ENCODE results near the gene GATC.
A peak's percentile ranks its signal among the peaks of the same experiment; 100 is the strongest.

Gene GATC

DNA sequence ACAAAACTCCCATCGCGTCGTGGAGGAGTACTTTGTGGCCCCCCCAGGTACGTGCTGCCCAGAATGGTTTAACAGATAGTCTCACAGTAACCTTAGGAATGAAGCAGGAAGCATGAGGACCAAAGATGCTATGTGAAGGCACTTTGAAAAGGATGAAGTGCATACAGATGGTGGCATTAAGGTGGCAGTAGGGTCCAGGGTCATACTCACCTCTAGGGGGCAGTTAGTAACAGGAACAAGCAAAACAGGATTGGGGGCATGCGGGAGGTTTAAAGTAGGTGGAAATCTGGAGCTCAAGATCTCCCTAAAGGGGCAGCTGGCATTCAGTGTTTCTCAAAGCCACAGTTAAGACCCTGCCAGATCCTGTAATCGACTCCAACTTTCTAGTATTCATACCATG lies 10.9 kb downstream of the GATC start:
- peaks cover 91% of the 10 kb centered on the region for H3K36me3 ChIP-seq (ENCODE audit: control insufficient read depth, insufficient read depth, low read length)
- no peak overlapping the region for H3K27ac ChIP-seq (ENCODE audit: low read depth, low read length, severe bottlenecking)
- no peaks in the 10 kb centered on the region for H3K9me3 ChIP-seq (ENCODE audit: control insufficient read depth, low read length)
- H3K4me1 ChIP-seq (ENCODE audit: control insufficient read depth, insufficient read depth, low read length, poor library complexity, severe bottlenecking) = no peaks in the 10 kb centered on the region
- no peak overlapping the region for H3K4me3 ChIP-seq (ENCODE audit: extremely low read depth, insufficient read depth, low read length, poor library complexity, severe bottlenecking)
- WGBS, 2 experiments (ENCODE audit: insufficient coverage in 2 of 2) = 94 to 95% methylated on average over 2 to 5 of the region's 6 CpGs

DNA sequence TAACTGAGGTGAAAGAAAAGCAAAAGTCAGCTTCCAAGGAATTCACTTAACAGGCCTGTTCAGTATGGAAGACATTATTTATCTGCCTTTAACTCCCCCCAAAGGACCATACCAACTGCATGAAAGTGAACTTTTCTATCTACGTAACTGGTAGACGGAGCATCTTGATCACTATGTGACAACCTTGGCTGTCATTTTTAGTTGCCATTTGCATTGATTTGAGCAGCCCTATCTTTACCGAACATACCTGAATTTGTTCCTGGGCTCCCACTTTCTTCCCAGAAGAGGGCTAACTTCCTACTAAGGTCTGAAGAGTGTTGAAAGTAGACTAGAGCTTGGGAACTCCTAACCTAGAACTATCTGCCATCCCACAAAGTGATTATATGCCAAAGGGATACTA lies 13.9 kb downstream of the GATC start:
- H3K4me3 ChIP-seq (ENCODE audit: extremely low read depth, insufficient read depth, low read length, poor library complexity, severe bottlenecking) = no peak overlapping the region
- whole genome bisulfite sequencing, 2 experiments (ENCODE audit: insufficient coverage in 2 of 2) = 92 to 94% methylated on average over 2 to 3 of the region's 3 CpGs
- H3K4me1 ChIP-seq (ENCODE audit: control insufficient read depth, insufficient read depth, low read length, poor library complexity, severe bottlenecking) = no peaks in the 10 kb centered on the region
- peaks cover 99% of the 10 kb centered on the region for H3K36me3 ChIP-seq (ENCODE audit: control insufficient read depth, insufficient read depth, low read length)
- no peak overlapping the region for H3K27ac ChIP-seq (ENCODE audit: low read depth, low read length, severe bottlenecking)
- H3K9me3 ChIP-seq (ENCODE audit: control insufficient read depth, low read length) = no peaks in the 10 kb centered on the region

- Histone ChIP-seq H3K36me3 (ENCODE audit: control insufficient read depth, insufficient read depth, low read length) (peaks cover 99% of the 10 kb centered on the region), H3K4me1 (ENCODE audit: control insufficient read depth, insufficient read depth, low read length, poor library complexity, severe bottlenecking) (peaks cover 5% of the 10 kb centered on the region), H3K9me3 (ENCODE audit: control insufficient read depth, low read length) (no peaks in the 10 kb centered on the region), H3K4me3 (ENCODE audit: extremely low read depth, insufficient read depth, low read length, poor library complexity, severe bottlenecking) (no peak overlapping the region), H3K27ac (ENCODE audit: low read depth, low read length, severe bottlenecking) (no peak overlapping the region)
- WGBS, 2 experiments (ENCODE audit: insufficient coverage in 2 of 2) = 80 to 100% methylated on average over 1 of the region's 3 CpGs
Measured at GRCh38 chr12:120462099-120462640, 15.9 kb downstream of the GATC start.

GRCh38 chr12:120463712-120464111 lies 17.5 kb downstream of the GATC start:
- no peaks in the 10 kb centered on the region for H3K9me3 ChIP-seq (ENCODE audit: control insufficient read depth, low read length)
- peaks cover 5% of the 10 kb centered on the region for H3K4me1 ChIP-seq (ENCODE audit: control insufficient read depth, insufficient read depth, low read length, poor library complexity, severe bottlenecking)
- H3K36me3 ChIP-seq (ENCODE audit: control insufficient read depth, insufficient read depth, low read length) = peaks cover 94% of the 10 kb centered on the region
- 95 to 98% methylated on average over 4 to 5 of the region's 5 CpGs for WGBS, 2 experiments (ENCODE audit: insufficient coverage in 2 of 2)
- H3K27ac ChIP-seq (ENCODE audit: low read depth, low read length, severe bottlenecking) = no peak overlapping the region
- H3K4me3 ChIP-seq (ENCODE audit: extremely low read depth, insufficient read depth, low read length, poor library complexity, severe bottlenecking) = no peak overlapping the region

DNA sequence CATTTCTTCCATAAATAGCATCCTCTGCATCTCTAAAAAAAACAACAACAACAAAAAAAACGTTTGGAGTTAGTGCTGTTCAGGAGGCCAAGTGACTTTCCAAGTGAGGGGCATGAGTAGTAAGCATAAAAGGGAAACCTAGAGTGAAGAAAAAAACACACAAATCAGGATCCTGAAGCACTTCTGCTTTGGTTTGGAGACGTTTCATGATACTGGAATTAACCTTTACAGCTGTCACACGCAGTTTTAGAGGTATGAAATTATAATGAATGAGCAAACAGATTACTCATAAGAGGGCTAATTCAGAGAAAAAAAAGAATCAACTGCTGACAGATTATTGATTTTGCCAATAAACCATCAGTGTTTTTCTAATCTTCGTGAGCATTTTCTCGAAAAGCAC lies 19.5 kb downstream of the GATC start:
- no peak overlapping the region for H3K4me3 ChIP-seq (ENCODE audit: extremely low read depth, insufficient read depth, low read length, poor library complexity, severe bottlenecking)
- peaks cover 8% of the 10 kb centered on the region for H3K4me1 ChIP-seq (ENCODE audit: control insufficient read depth, insufficient read depth, low read length, poor library complexity, severe bottlenecking)
- no peaks in the 10 kb centered on the region for H3K9me3 ChIP-seq (ENCODE audit: control insufficient read depth, low read length)
- H3K36me3 ChIP-seq (ENCODE audit: control insufficient read depth, insufficient read depth, low read length) = peaks cover 74% of the 10 kb centered on the region
- 93% methylated on average over 2 of the region's 5 CpGs; no CpG with 5 or more reads in 1 of the 2 experiments for WGBS, 2 experiments (ENCODE audit: insufficient coverage in 2 of 2)
- no peak overlapping the region for H3K27ac ChIP-seq (ENCODE audit: low read depth, low read length, severe bottlenecking)

DNA sequence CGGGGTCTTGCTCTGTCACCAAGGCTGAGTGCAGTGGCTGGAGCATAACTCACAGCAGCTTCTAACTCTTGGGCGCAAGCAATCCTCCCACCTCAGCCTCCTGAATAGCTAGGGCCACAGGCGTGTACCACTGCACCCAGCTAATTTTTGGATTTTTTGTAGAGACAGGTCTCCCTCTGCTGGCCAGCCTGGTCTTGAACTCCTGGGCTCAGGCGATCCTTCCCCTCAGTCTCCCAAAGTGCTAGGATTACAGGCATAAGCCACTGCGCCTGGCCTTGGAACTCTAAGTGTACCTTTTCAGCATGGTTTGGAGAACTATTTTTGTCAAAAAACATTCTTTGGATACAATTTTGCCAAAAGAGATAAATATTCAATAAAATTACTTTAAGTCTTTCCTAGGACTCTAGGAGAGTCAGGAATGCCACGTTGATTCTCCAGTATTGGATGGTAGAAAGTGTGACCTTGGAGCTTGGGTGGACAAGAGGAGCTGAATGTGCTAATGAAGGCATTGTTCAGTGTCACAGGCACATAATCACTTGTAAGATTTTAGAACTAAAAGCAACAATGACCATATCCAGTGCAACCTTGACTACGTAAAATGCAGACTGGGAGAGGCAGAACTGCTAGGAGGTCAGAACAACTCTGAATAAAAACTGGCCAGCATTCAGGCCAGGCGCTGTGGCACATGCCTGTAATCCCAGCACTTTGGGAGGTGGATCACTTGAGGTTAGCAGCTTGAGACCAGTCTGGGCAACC lies 20.5 kb downstream of the GATC start:
- Histone ChIP-seq H3K36me3 (ENCODE audit: control insufficient read depth, insufficient read depth, low read length) (peaks cover 64% of the 10 kb centered on the region), H3K4me1 (ENCODE audit: control insufficient read depth, insufficient read depth, low read length, poor library complexity, severe bottlenecking) (peaks cover 8% of the 10 kb centered on the region), H3K4me3 (ENCODE audit: extremely low read depth, insufficient read depth, low read length, poor library complexity, severe bottlenecking) (no peak overlapping the region), H3K27ac (ENCODE audit: low read depth, low read length, severe bottlenecking) (no peak overlapping the region), H3K9me3 (ENCODE audit: control insufficient read depth, low read length) (no peaks in the 10 kb centered on the region)
- WGBS, 2 experiments (ENCODE audit: insufficient coverage in 2 of 2) = 68 to 89% methylated on average over 5 of the region's 8 CpGs

DNA sequence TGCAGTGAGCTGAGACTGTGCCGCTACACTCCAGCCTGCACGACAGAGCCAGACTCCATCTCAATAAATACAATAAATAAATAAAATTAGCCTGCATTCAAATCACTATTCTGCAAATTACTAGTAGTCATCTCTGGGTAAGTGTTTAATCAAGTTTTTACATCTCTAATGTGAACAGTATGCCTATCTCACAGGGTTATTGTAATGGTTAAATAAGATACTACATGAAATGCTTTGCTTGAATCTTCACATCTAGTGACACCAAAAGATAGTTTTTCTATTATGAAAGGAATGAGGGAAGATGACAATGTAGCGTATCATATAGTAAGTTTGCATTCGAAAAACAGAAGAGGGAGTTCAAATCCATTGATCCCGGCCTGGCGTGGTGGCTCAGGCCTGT lies 21.2 kb downstream of the GATC start:
- peaks cover 57% of the 10 kb centered on the region for H3K36me3 ChIP-seq (ENCODE audit: control insufficient read depth, insufficient read depth, low read length)
- 95 to 100% methylated on average over 4 of the region's 6 CpGs for WGBS, 2 experiments (ENCODE audit: insufficient coverage in 2 of 2)
- H3K4me3 ChIP-seq (ENCODE audit: extremely low read depth, insufficient read depth, low read length, poor library complexity, severe bottlenecking) = no peak overlapping the region

DNA sequence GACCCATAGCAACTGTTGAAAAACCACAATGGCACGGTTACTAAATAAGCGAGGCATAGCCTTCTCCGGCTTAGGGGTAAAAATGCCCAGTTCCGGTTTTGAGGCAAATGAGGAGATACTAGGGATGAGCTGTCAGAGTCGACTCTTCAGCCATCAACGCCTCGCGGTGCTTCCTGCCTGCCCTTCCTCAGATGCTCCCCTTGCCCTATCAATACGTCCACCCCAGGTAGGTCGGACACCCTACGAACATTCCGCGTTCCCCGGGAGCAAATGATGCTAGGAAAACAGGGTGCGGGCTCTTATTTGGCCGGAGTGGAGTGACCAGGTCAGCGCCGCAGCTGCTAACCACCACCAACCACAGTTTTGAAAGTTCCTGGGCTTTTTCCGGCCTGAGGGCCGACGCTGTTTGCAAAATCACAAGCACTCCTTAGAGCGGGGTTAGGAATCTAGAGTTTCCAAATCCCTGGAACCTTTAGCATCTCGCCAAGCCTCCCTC lies 22.1 kb downstream of the GATC start:
- Histone ChIP-seq H3K4me1 (ENCODE audit: control insufficient read depth, insufficient read depth, low read length, poor library complexity, severe bottlenecking) (peaks cover 8% of the 10 kb centered on the region), H3K36me3 (ENCODE audit: control insufficient read depth, insufficient read depth, low read length) (peaks cover 47% of the 10 kb centered on the region), H3K4me3 (ENCODE audit: extremely low read depth, insufficient read depth, low read length, poor library complexity, severe bottlenecking) (peak overlapping the region; percentile 87), H3K9me3 (ENCODE audit: control insufficient read depth, low read length) (no peaks in the 10 kb centered on the region), H3K27ac (ENCODE audit: low read depth, low read length, severe bottlenecking) (peak overlapping the region; percentile 88)
- 4 to 25% methylated on average over 7 to 22 of the region's 23 CpGs for WGBS, 2 experiments (ENCODE audit: insufficient coverage in 2 of 2)

More for the DNA sequence above, 21.2 kb downstream of the GATC start:
- Histone ChIP-seq H3K4me1 (ENCODE audit: control insufficient read depth, insufficient read depth, low read length, poor library complexity, severe bottlenecking) (peaks cover 8% of the 10 kb centered on the region), H3K9me3 (ENCODE audit: control insufficient read depth, low read length) (no peaks in the 10 kb centered on the region), H3K27ac (ENCODE audit: low read depth, low read length, severe bottlenecking) (no peak overlapping the region)

- H3K36me3 ChIP-seq (ENCODE audit: control insufficient read depth, insufficient read depth, low read length) = peaks cover 42% of the 10 kb centered on the region
- H3K9me3 ChIP-seq (ENCODE audit: control insufficient read depth, low read length) = no peaks in the 10 kb centered on the region
- H3K4me3 ChIP-seq (ENCODE audit: extremely low read depth, insufficient read depth, low read length, poor library complexity, severe bottlenecking) = peak overlapping the region; percentile 87
- 0 to 2% methylated on average over 36 to 37 of the region's 57 CpGs for WGBS, 2 experiments (ENCODE audit: insufficient coverage in 2 of 2)
- peak overlapping the region; percentile 88 for H3K27ac ChIP-seq (ENCODE audit: low read depth, low read length, severe bottlenecking)
- peaks cover 8% of the 10 kb centered on the region for H3K4me1 ChIP-seq (ENCODE audit: control insufficient read depth, insufficient read depth, low read length, poor library complexity, severe bottlenecking)
Measured at GRCh38 chr12:120468821-120469449, 22.7 kb downstream of the GATC start.

DNA sequence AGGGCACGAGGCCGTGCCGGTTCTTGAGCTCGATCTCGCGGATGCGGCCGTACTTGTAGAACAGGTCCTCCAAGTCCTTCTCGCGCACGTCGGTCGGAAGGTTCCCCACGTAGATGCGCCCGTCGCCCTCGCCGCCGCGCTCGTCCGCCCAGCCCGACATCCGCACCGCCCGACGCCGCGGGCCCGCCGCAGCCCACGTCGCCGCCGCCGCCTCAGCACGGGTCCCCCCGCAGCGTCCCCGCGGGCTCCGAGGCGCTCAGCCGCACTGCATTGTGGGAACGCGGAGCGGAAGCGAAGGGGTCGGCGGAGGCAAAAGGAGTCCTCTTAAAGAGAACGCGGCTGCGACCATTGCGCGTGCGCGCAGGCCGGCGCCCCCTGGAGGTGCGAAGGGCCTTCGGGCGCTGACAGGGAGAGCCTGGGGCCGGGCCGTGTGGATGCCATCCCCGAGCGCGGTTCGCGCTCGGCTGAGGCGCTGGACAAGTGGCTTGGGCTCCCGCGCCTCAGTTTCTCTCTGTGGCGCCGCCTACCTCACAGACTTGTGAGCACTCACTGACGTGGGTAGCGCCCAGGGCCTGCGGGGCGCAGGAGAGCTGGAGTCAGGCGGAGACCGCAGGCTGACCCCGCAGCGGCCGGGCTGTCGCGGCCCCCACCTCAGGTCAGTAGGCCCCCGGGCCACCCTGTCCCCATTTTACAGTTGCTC lies 23.4 kb downstream of the GATC start, which contains the start of gene SRSF9:
Gene SRSF9 (minus strand): TSS at position 299 of the 700 bp plus-strand sequence. CDS start 139 bp downstream, at position 160.
- H3K9me3 ChIP-seq (ENCODE audit: control insufficient read depth, low read length) = no peaks in the 10 kb centered on the region

More for the DNA sequence above, 23.4 kb downstream of the GATC start, which contains the start of gene SRSF9:
- WGBS, 2 experiments (ENCODE audit: insufficient coverage in 2 of 2) = 0 to 1% methylated on average over 58 to 76 of the region's 88 CpGs
- Histone ChIP-seq H3K36me3 (ENCODE audit: control insufficient read depth, insufficient read depth, low read length) (peaks cover 35% of the 10 kb centered on the region), H3K27ac (ENCODE audit: low read depth, low read length, severe bottlenecking) (peak within 1 kb of the TSS; percentile 88), H3K4me3 (ENCODE audit: extremely low read depth, insufficient read depth, low read length, poor library complexity, severe bottlenecking) (peak within 1 kb of the TSS; percentile 87), H3K4me1 (ENCODE audit: control insufficient read depth, insufficient read depth, low read length, poor library complexity, severe bottlenecking) (peaks cover 10% of the 10 kb centered on the region)

Data from mesodermal cell (in vitro differentiated cells).